ENCODE data around the gene ZNF384. TPM values are rescaled to one million over a fixed set of nuclear protein-coding genes. Genes with fewer than 3 reads are reported as not detected.

ZNF384 gene
- polyA plus RNA-seq, 5 donors, result 79.4 to 98.5 (median 86.1) TPM

DNA sequence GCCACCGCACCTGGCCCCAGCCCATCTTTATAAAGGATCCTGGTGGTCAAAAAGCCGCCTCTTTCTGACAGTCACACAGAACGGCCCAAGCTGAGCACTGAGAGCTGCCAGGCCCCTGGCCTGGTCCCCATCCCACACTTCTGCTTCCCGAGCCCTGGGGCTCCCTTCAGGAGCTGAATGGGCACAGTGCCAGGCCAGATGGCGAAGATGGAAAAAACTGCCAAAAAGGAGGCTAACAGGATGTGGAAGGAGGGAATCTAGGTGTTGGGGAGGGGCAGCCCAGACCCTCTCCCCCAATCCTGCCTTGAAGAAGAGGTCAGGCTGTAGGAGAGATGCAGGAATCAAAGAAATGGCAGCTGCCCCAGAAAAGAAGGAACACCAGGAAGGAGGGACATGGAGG, 58.4 kb downstream of the ZNF384 start:
- DNase-seq, result no peak

DNA sequence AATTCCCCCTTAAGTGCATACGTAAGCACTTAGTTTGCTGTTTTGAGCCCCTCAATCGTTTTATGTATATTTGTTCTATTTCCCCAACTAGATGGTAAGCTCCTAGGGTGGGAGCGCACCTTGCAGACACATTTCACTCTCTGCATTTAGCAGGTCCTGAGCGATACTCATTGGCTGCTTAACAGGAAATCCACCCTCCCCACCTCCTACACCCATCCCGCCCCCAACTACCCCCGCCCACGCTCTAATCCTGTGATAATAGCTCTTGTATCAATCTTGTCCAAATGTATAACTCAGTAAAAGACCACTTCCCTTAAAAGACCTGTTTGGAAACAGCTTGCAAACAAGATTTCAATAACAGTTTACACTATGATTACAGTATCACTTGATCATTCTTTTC, 61.6 kb downstream of the ZNF384 start:
- no peak for DNase-seq

DNA sequence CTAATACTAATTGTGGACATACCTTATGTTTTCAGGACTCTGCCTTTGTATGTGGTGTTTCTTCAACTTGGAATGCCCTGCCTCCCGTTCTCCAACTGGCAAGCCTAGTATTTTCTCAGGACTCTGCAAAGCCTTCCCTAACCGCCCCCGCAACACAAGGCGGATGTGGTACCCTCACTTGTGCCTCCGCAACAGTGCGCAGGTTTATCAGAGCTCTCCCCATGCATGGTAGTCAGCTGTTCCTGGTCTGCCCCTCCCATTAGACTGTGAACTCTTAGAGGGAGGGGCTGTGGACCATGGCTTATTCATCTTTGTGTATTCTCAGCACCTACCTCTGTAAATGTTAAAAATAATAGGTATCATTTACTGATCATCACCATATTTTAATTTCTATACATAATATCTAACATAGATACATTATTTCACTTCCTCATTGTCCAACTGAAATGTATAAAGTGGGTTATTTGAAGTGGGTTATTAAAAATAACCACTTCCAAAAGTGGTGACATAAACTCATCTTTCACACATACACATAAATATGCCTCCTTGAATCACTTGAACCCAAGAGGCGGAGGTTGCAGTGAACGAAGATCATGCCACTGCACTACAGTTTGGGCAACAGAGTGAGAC, 62.4 kb downstream of the ZNF384 start:
- no peak for DNase-seq

- DNase-seq, result no peak
Observed at GRCh38 chr12:6620885-6621274, 68.3 kb downstream of the ZNF384 start.

DNA sequence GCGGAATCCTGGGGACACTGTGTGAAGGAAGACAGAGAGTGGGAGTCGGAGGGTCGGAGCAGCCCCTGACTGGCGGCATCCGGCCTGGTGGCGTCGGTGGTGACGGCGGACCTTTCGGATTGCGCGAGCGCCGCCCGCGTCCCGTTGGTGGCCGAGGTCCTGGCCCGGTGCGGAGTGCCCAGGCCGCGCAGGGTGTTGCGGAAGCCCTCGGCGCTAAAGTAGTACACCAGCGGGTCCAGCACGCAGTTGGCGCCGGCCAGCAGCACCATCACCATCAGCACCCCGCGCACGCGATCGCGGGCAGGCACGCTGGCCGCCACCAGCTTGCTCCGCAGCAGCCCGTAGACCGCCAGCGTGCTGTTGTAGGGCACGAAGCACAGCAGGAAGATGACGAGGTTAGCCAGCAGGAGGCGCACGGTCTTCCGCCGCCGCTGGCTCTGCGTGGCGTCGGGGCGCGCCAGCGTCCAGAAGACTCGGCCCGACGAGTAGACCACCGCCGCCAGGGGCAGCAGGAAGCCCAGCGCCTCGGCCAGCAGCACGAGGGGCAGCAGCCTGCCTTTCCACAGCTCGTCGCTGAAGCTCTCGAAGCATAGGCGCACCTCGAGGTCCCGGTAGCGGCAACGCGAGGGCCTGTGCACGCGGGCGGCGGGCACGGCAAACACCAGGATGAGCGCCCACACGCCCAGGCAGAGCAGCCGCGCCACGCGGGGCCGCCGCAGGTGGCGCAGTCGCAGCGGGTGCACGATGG, 68.9 kb downstream of the ZNF384 start:
- DNase-seq, result no peak

DNA sequence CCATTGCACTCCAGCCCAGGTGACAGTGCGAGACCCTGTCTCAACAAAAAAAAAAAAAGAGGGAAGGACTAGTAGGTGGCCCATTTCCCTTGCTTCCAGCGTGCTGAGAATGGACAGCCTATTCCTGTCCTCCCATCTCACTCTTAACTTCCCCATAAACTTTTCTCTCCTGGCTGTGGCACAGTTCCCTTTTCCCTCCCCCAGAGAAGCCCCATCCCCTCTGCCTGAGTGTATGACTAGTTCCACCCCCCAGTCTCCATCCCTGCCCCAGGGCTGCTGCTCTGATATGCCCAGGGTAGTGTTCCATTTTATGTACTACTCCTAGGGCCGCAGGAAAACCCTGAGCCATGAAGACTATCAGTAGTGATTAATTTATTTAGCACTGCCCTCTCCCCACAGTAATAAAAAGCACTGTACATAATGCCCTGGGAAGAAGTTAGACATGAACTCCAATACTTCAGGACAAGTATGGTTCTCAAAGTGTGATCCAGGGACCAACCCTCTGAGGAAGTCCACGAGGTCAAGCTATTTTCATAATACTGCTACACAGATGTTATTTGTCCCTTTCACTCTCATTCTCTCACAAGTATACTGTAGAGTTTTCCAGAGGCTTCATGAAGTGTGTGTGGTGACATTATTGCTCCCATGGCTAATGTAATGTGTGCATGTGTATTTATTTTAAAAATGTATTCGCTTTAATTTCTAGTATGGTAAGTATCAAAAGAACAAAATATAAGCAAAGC, 70.5 kb downstream of the ZNF384 start:
- DNase-seq, result peak; percentile 83 to 89

Other genes starting within 250 kb of the ZNF384 start
- 1 to 10 TPM; 1.2 to 2.9 (median 1.7) TPM for gene CD27, start 244.4 kb downstream of the ZNF384 start, polyA plus RNA-seq (ENCODE audit: insufficient read depth in 1 of 5, insufficient read length in 5 of 5, low replicate concordance in 1 of 5)
- 10 to 100 TPM; 16.6 to 26.9 (median 20.3) TPM for gene TAPBPL, start 237.3 kb downstream of the ZNF384 start, polyA plus RNA-seq (ENCODE audit: insufficient read depth in 1 of 5, insufficient read length in 5 of 5, low replicate concordance in 1 of 5)
- 10 to 100 TPM; 16.0 to 23.2 (median 19.1) TPM for gene VAMP1, start 218.7 kb downstream of the ZNF384 start, polyA plus RNA-seq (ENCODE audit: insufficient read depth in 1 of 5, insufficient read length in 5 of 5, low replicate concordance in 1 of 5)
- 100 to 1,000 TPM; 145 to 169 (median 167) TPM for gene MRPL51, start 196.1 kb downstream of the ZNF384 start, polyA plus RNA-seq (ENCODE audit: insufficient read depth in 1 of 5, insufficient read length in 5 of 5, low replicate concordance in 1 of 5)
- 10 to 100 TPM; 51.0 to 88.5 (median 61.7) TPM for gene NCAPD2, start 195.3 kb downstream of the ZNF384 start, polyA plus RNA-seq (ENCODE audit: insufficient read depth in 1 of 5, insufficient read length in 5 of 5, low replicate concordance in 1 of 5)
- 1,000 to 10,000 TPM; 1,481 to 1,953 (median 1,592) TPM for gene GAPDH, start 154.9 kb downstream of the ZNF384 start, polyA plus RNA-seq (ENCODE audit: insufficient read depth in 1 of 5, insufficient read length in 5 of 5, low replicate concordance in 1 of 5)
- 10 to 100 TPM; 12.9 to 24.3 (median 18.4) TPM for gene IFFO1, start 133.3 kb downstream of the ZNF384 start, polyA plus RNA-seq (ENCODE audit: insufficient read depth in 1 of 5, insufficient read length in 5 of 5, low replicate concordance in 1 of 5)
- gene NOP2, start 121.1 kb downstream of the ZNF384 start, polyA plus RNA-seq (ENCODE audit: insufficient read depth in 1 of 5, insufficient read length in 5 of 5, low replicate concordance in 1 of 5), result 10 to 100 TPM; 18.2 to 36.6 (median 24.3) TPM
- 100 to 1,000 TPM; 196 to 268 (median 221) TPM for gene CHD4, start 82.0 kb downstream of the ZNF384 start, polyA plus RNA-seq (ENCODE audit: insufficient read depth in 1 of 5, insufficient read length in 5 of 5, low replicate concordance in 1 of 5)
- gene LPAR5, start 53.4 kb downstream of the ZNF384 start, polyA plus RNA-seq (ENCODE audit: insufficient read depth in 1 of 5, insufficient read length in 5 of 5, low replicate concordance in 1 of 5), result 1 to 10 TPM; 1.3 to 2.1 (median 1.3) TPM
- 1 to 10 TPM; 5.5 to 7.4 (median 6.5) TPM for gene ACRBP, start 41.9 kb downstream of the ZNF384 start, polyA plus RNA-seq (ENCODE audit: insufficient read depth in 1 of 5, insufficient read length in 5 of 5, low replicate concordance in 1 of 5)
- 100 to 1,000 TPM in 3 of 5 donors, 10 to 100 TPM in 2; 89.5 to 116 (median 109) TPM for gene ING4, start 26.3 kb downstream of the ZNF384 start, polyA plus RNA-seq (ENCODE audit: insufficient read depth in 1 of 5, insufficient read length in 5 of 5, low replicate concordance in 1 of 5)
- gene PIANP, start 11.4 kb upstream of the ZNF384 start, polyA plus RNA-seq (ENCODE audit: insufficient read depth in 1 of 5, insufficient read length in 5 of 5, low replicate concordance in 1 of 5), result 10 to 100 TPM in 1 of 5 donors, 1 to 10 TPM in 4; 5.2 to 10.4 (median 6.7) TPM
- gene COPS7A, start 34.7 kb upstream of the ZNF384 start, polyA plus RNA-seq (ENCODE audit: insufficient read depth in 1 of 5, insufficient read length in 5 of 5, low replicate concordance in 1 of 5), result 10 to 100 TPM; 48.4 to 59.1 (median 56.3) TPM
- gene MLF2, start 63.8 kb upstream of the ZNF384 start, polyA plus RNA-seq (ENCODE audit: insufficient read depth in 1 of 5, insufficient read length in 5 of 5, low replicate concordance in 1 of 5), result 100 to 1,000 TPM; 147 to 203 (median 179) TPM
- gene PTMS, start 77.0 kb upstream of the ZNF384 start, polyA plus RNA-seq (ENCODE audit: insufficient read depth in 1 of 5, insufficient read length in 5 of 5, low replicate concordance in 1 of 5), result 1,000 to 10,000 TPM in 1 of 5 donors, 100 to 1,000 TPM in 4; 621 to 1,050 (median 719) TPM
- gene LAG3, start 83.1 kb upstream of the ZNF384 start, polyA plus RNA-seq (ENCODE audit: insufficient read depth in 1 of 5, insufficient read length in 5 of 5, low replicate concordance in 1 of 5), result 1 to 10 TPM; 1.3 to 2.9 (median 1.7) TPM
- 100 to 1,000 TPM in 1 of 5 donors, 10 to 100 TPM in 4; 73.5 to 108 (median 89.3) TPM for gene CD4, start 100.2 kb upstream of the ZNF384 start, polyA plus RNA-seq (ENCODE audit: insufficient read depth in 1 of 5, insufficient read length in 5 of 5, low replicate concordance in 1 of 5)
- gene GPR162, start 132.4 kb upstream of the ZNF384 start, polyA plus RNA-seq (ENCODE audit: insufficient read depth in 1 of 5, insufficient read length in 5 of 5, low replicate concordance in 1 of 5), result 10 to 100 TPM in 4 of 5 donors, 1 to 10 TPM in 1; 7.1 to 17.0 (median 12.1) TPM
- 10 to 100 TPM; 14.5 to 40.9 (median 21.7) TPM for gene P3H3, start 139.0 kb upstream of the ZNF384 start, polyA plus RNA-seq (ENCODE audit: insufficient read depth in 1 of 5, insufficient read length in 5 of 5, low replicate concordance in 1 of 5)
- gene GNB3, start 151.6 kb upstream of the ZNF384 start, polyA plus RNA-seq (ENCODE audit: insufficient read depth in 1 of 5, insufficient read length in 5 of 5, low replicate concordance in 1 of 5), result 1 to 10 TPM; 3.5 to 8.4 (median 6.0) TPM
- gene CDCA3, start 161.9 kb upstream of the ZNF384 start, polyA plus RNA-seq (ENCODE audit: insufficient read depth in 1 of 5, insufficient read length in 5 of 5, low replicate concordance in 1 of 5), result 10 to 100 TPM; 23.4 to 69.1 (median 38.0) TPM
- 10 to 100 TPM; 46.9 to 65.2 (median 53.2) TPM for gene USP5, start 162.8 kb upstream of the ZNF384 start, polyA plus RNA-seq (ENCODE audit: insufficient read depth in 1 of 5, insufficient read length in 5 of 5, low replicate concordance in 1 of 5)
- 100 to 1,000 TPM; 420 to 565 (median 460) TPM for gene TPI1, start 178.2 kb upstream of the ZNF384 start, polyA plus RNA-seq (ENCODE audit: insufficient read depth in 1 of 5, insufficient read length in 5 of 5, low replicate concordance in 1 of 5)
- gene SPSB2, start 183.9 kb upstream of the ZNF384 start, polyA plus RNA-seq (ENCODE audit: insufficient read depth in 1 of 5, insufficient read length in 5 of 5, low replicate concordance in 1 of 5), result 10 to 100 TPM in 1 of 5 donors, 1 to 10 TPM in 4; 4.1 to 17.1 (median 5.6) TPM
- 10 to 100 TPM; 14.1 to 34.8 (median 26.6) TPM for gene LRRC23, start 215.4 kb upstream of the ZNF384 start, polyA plus RNA-seq (ENCODE audit: insufficient read depth in 1 of 5, insufficient read length in 5 of 5, low replicate concordance in 1 of 5)
- gene ENO2, start 225.2 kb upstream of the ZNF384 start, polyA plus RNA-seq (ENCODE audit: insufficient read depth in 1 of 5, insufficient read length in 5 of 5, low replicate concordance in 1 of 5), result 10 to 100 TPM in 4 of 5 donors, 1 to 10 TPM in 1; 9.0 to 17.8 (median 14.9) TPM
- gene ATN1, start 238.6 kb upstream of the ZNF384 start, polyA plus RNA-seq (ENCODE audit: insufficient read depth in 1 of 5, insufficient read length in 5 of 5, low replicate concordance in 1 of 5), result 100 to 1,000 TPM in 3 of 5 donors, 10 to 100 TPM in 2; 80.2 to 135 (median 118) TPM

Data from right lung (tissue), 5 donors.